ENCODE data around the gene VWA5B2. TPM values are rescaled to one million over a fixed set of nuclear protein-coding genes. Genes with fewer than 3 reads are reported as not detected.
"Not testable (repeated sequence)": the region's sequence is repeated elsewhere in the genome, so short reads cannot be mapped to it uniquely, and the experiment has no call there.

The VWA5B2 gene
- polyA plus RNA-seq, 2 donors: 0.02 to 0.04 TPM

DNA sequence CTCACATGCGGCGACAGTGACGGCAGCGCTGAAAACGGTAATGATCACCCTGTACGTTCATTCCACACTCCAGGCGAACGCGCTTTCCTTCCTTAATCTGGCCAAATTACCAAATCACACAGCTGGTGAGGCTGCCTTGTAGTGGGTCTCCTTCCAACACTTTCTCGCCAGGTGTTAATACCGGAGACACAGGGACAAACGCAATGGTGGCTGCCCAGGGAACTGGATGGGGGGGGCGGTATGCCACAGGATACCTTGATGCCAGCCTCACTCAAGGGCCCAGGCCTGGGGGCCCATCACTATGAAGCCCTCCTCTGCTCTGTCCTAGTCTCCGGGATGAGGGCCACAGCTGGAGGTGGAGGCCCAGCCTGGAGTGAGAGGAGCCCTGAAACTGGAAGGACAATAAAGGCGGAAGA is 33.4 kb downstream of the VWA5B2 start:
- Histone ChIP-seq H3K36me3 (ENCODE audit: control insufficient read depth in 2 of 2, insufficient read depth in 2 of 2, low read length in 1 of 2) (no peaks in the 10 kb centered on the region), H3K9me3 (ENCODE audit: control insufficient read depth in 2 of 2, insufficient read depth in 1 of 2, low read depth in 1 of 2, low read length in 1 of 2) (no peaks in the 10 kb centered on the region), H3K4me1 (ENCODE audit: control insufficient read depth in 2 of 2, insufficient read depth in 2 of 2, low read length in 1 of 2) (peaks cover 17 to 21% of the 10 kb centered on the region in 2 donors), H3K4me3 (ENCODE audit: low read depth in 1 of 2, low read length in 2 of 2) (no peak overlapping the region), H3K27me3 (ENCODE audit: control insufficient read depth in 1 of 2, insufficient read depth in 2 of 2, low read length in 2 of 2) (peaks cover 0 to 13% of the 10 kb centered on the region in 2 donors), H3K27ac (ENCODE audit: low read depth in 2 of 2, low read length in 1 of 2) (no peak overlapping the region)
- 16 to 18% methylated on average over 15 of the region's 15 CpGs for WGBS, 2 donors

- H3K4me3 ChIP-seq (ENCODE audit: low read depth in 1 of 2, low read length in 2 of 2); H3K9me3 ChIP-seq (ENCODE audit: control insufficient read depth in 2 of 2, insufficient read depth in 1 of 2, low read depth in 1 of 2, low read length in 1 of 2); H3K36me3 ChIP-seq (ENCODE audit: control insufficient read depth in 2 of 2, insufficient read depth in 2 of 2, low read length in 1 of 2); H3K27me3 ChIP-seq (ENCODE audit: control insufficient read depth in 1 of 2, insufficient read depth in 2 of 2, low read length in 2 of 2); H3K4me1 ChIP-seq (ENCODE audit: control insufficient read depth in 2 of 2, insufficient read depth in 2 of 2, low read length in 1 of 2); H3K27ac ChIP-seq (ENCODE audit: low read depth in 2 of 2, low read length in 1 of 2): not testable (repeated sequence)
- 87 to 90% methylated on average over 1 of the region's 1 CpG for WGBS, 2 donors
These were observed 37.9 kb downstream of the VWA5B2 start for GRCh38 chr3:184267249-184267648.

DNA sequence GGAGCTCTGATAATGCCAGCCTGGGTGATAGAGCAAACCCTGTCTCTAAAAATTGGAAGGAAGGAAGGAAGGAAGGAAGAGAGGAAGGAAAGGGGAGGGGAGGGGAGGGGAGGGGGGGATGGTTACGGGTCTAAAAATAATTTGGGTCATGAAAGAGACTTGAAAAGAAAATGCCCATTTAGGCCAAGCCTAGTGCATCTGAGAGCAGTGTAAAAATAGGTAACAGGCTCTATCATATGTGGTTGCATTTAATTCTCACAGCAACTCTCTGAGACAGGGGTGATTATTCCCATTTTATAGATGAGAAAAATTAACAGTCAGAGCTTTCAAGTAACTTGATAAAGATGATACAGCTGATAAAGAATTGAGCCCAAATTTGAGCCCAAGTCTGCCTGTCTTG is 42.9 kb downstream of the VWA5B2 start:
- no peaks in the 10 kb centered on the region for H3K9me3 ChIP-seq (ENCODE audit: control insufficient read depth in 2 of 2, insufficient read depth in 1 of 2, low read depth in 1 of 2, low read length in 1 of 2)
- H3K4me3 ChIP-seq (ENCODE audit: low read depth in 1 of 2, low read length in 2 of 2): no peak overlapping the region

DNA sequence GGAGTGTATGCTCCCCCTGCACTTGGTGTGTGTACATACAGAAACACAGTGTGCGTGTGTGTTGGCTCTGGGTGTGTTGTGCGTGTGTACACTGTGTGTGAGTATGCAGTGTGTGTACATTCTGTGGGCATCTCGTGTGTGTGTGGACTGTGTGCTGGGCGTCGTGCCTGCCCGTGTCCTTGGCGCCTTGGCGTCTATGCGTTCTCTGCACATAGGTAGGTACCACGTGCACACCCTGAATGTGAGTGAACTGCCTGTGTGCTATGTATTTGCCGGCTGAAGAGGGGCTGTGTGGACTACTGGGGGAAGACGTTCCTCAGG is 46.0 kb downstream of the VWA5B2 start:
- peaks cover 0 to 10% of the 10 kb centered on the region in 2 donors for H3K27me3 ChIP-seq (ENCODE audit: control insufficient read depth in 1 of 2, insufficient read depth in 2 of 2, low read length in 2 of 2)
- WGBS, 2 donors: 70 to 73% methylated on average over 12 of the region's 12 CpGs

More for the DNA sequence above, 42.9 kb downstream of the VWA5B2 start:
- peaks cover 0 to 10% of the 10 kb centered on the region in 2 donors for H3K27me3 ChIP-seq (ENCODE audit: control insufficient read depth in 1 of 2, insufficient read depth in 2 of 2, low read length in 2 of 2)
- 50 to 57% methylated on average over 1 of the region's 1 CpG for WGBS, 2 donors
- no peaks in the 10 kb centered on the region for H3K4me1 ChIP-seq (ENCODE audit: control insufficient read depth in 2 of 2, insufficient read depth in 2 of 2, low read length in 1 of 2)
- H3K36me3 ChIP-seq (ENCODE audit: control insufficient read depth in 2 of 2, insufficient read depth in 2 of 2, low read length in 1 of 2): no peaks in the 10 kb centered on the region
- H3K27ac ChIP-seq (ENCODE audit: low read depth in 2 of 2, low read length in 1 of 2): no peak overlapping the region

DNA sequence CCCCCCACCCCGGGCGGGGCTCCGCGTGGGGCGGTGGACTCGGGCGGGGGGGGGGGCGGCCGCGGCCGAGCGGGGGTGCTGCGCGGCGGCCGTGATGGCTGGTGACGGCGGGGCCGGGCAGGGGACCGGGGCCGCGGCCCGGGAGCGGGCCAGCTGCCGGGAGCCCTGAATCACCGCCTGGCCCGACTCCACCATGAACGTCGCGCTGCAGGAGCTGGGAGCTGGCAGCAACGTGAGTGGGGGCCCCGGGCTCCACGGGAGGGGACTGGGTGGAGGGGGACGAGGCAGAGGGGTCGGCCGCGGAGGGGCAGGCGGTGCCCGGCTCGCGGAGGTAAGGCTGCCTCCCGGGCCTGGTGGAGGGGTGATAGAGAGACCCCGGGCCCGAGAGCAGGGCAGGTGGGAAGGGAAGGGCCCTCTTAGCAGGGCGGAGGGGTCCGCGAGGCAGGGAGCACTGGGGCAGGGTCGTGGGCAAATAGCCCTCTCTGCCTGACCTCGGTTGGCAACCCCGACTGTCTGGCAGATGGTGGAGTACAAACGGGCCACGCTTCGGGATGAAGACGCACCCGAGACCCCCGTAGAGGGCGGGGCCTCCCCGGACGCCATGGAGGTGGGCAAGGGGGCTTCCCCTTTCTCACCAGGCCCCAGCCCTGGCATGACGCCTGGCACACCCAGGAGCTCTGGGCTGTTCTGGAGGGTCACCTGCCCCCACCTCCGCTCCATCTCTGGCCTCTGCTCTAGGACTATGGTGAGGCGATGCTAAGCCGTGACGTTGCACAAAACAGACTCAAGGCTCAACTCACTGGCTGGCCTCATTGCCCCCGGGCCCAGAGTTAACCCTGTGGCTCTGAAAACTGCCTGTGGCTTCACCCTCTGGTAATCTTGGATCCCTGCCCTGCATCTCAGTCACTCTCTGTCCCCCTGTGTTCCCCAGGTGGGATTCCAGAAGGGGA is 46.9 kb downstream of the VWA5B2 start, which contains the start of gene ECE2:
Gene ECE2 (plus strand): TSS at position 62 of the 950 bp plus-strand sequence. CDS start 132 bp downstream, at position 194.
- Histone ChIP-seq H3K9me3 (ENCODE audit: control insufficient read depth in 2 of 2, insufficient read depth in 1 of 2, low read depth in 1 of 2, low read length in 1 of 2) (no peaks in the 10 kb centered on the region), H3K36me3 (ENCODE audit: control insufficient read depth in 2 of 2, insufficient read depth in 2 of 2, low read length in 1 of 2) (no peaks in the 10 kb centered on the region), H3K27me3 (ENCODE audit: control insufficient read depth in 1 of 2, insufficient read depth in 2 of 2, low read length in 2 of 2) (peaks cover 0 to 10% of the 10 kb centered on the region in 2 donors), H3K27ac (ENCODE audit: low read depth in 2 of 2, low read length in 1 of 2) (no peak within 1 kb of the TSS), H3K4me1 (ENCODE audit: control insufficient read depth in 2 of 2, insufficient read depth in 2 of 2, low read length in 1 of 2) (no peaks in the 10 kb centered on the region), H3K4me3 (ENCODE audit: low read depth in 1 of 2, low read length in 2 of 2) (no peak within 1 kb of the TSS)
- 15 to 21% methylated on average over 46 to 65 of the region's 65 CpGs for WGBS, 2 donors

More for the DNA sequence above, 46.0 kb downstream of the VWA5B2 start:
- no peaks in the 10 kb centered on the region for H3K4me1 ChIP-seq (ENCODE audit: control insufficient read depth in 2 of 2, insufficient read depth in 2 of 2, low read length in 1 of 2)
- no peaks in the 10 kb centered on the region for H3K9me3 ChIP-seq (ENCODE audit: control insufficient read depth in 2 of 2, insufficient read depth in 1 of 2, low read depth in 1 of 2, low read length in 1 of 2)
- H3K4me3 ChIP-seq (ENCODE audit: low read depth in 1 of 2, low read length in 2 of 2): no peak overlapping the region
- H3K36me3 ChIP-seq (ENCODE audit: control insufficient read depth in 2 of 2, insufficient read depth in 2 of 2, low read length in 1 of 2): no peaks in the 10 kb centered on the region
- H3K27ac ChIP-seq (ENCODE audit: low read depth in 2 of 2, low read length in 1 of 2): no peak overlapping the region

GRCh38 chr3:184277366-184277765 is 48.0 kb downstream of the VWA5B2 start:
- Histone ChIP-seq H3K4me1 (ENCODE audit: control insufficient read depth in 2 of 2, insufficient read depth in 2 of 2, low read length in 1 of 2) (no peaks in the 10 kb centered on the region), H3K27ac (ENCODE audit: low read depth in 2 of 2, low read length in 1 of 2) (no peak overlapping the region), H3K4me3 (ENCODE audit: low read depth in 1 of 2, low read length in 2 of 2) (no peak overlapping the region), H3K9me3 (ENCODE audit: control insufficient read depth in 2 of 2, insufficient read depth in 1 of 2, low read depth in 1 of 2, low read length in 1 of 2) (no peaks in the 10 kb centered on the region), H3K27me3 (ENCODE audit: control insufficient read depth in 1 of 2, insufficient read depth in 2 of 2, low read length in 2 of 2) (peaks cover 0 to 10% of the 10 kb centered on the region in 2 donors), H3K36me3 (ENCODE audit: control insufficient read depth in 2 of 2, insufficient read depth in 2 of 2, low read length in 1 of 2) (no peaks in the 10 kb centered on the region)
- WGBS, 2 donors: 90 to 95% methylated on average over 6 of the region's 6 CpGs

- Histone ChIP-seq H3K36me3 (ENCODE audit: control insufficient read depth in 2 of 2, insufficient read depth in 2 of 2, low read length in 1 of 2) (no peaks in the 10 kb centered on the region), H3K4me1 (ENCODE audit: control insufficient read depth in 2 of 2, insufficient read depth in 2 of 2, low read length in 1 of 2) (no peaks in the 10 kb centered on the region), H3K27me3 (ENCODE audit: control insufficient read depth in 1 of 2, insufficient read depth in 2 of 2, low read length in 2 of 2) (no peaks in the 10 kb centered on the region), H3K27ac (ENCODE audit: low read depth in 2 of 2, low read length in 1 of 2) (no peak overlapping the region), H3K4me3 (ENCODE audit: low read depth in 1 of 2, low read length in 2 of 2) (no peak overlapping the region), H3K9me3 (ENCODE audit: control insufficient read depth in 2 of 2, insufficient read depth in 1 of 2, low read depth in 1 of 2, low read length in 1 of 2) (no peaks in the 10 kb centered on the region)
- 83 to 84% methylated on average over 4 of the region's 4 CpGs for WGBS, 2 donors
These were observed 53.6 kb downstream of the VWA5B2 start for GRCh38 chr3:184282941-184283340.

DNA sequence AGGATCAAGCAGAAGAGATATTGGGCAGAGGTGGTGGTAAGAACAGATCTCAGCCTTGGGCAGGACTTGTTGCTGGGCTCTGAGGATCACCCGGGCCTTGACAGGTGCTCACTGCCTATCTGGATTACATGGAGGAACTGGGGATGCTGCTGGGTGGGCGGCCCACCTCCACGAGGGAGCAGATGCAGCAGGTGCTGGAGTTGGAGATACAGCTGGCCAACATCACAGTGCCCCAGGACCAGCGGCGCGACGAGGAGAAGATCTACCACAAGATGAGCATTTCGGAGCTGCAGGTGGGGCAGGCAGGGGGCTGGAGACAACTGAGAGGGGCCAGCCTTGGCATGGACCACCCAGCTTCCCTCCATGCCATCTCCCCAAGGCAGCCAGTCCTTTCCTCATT is 54.3 kb downstream of the VWA5B2 start:
- Histone ChIP-seq H3K4me3 (ENCODE audit: low read depth in 1 of 2, low read length in 2 of 2) (no peak overlapping the region), H3K27me3 (ENCODE audit: control insufficient read depth in 1 of 2, insufficient read depth in 2 of 2, low read length in 2 of 2) (no peaks in the 10 kb centered on the region), H3K36me3 (ENCODE audit: control insufficient read depth in 2 of 2, insufficient read depth in 2 of 2, low read length in 1 of 2) (no peaks in the 10 kb centered on the region), H3K4me1 (ENCODE audit: control insufficient read depth in 2 of 2, insufficient read depth in 2 of 2, low read length in 1 of 2) (no peaks in the 10 kb centered on the region), H3K9me3 (ENCODE audit: control insufficient read depth in 2 of 2, insufficient read depth in 1 of 2, low read depth in 1 of 2, low read length in 1 of 2) (no peaks in the 10 kb centered on the region), H3K27ac (ENCODE audit: low read depth in 2 of 2, low read length in 1 of 2) (no peak overlapping the region)
- 92 to 93% methylated on average over 8 of the region's 8 CpGs for WGBS, 2 donors

DNA sequence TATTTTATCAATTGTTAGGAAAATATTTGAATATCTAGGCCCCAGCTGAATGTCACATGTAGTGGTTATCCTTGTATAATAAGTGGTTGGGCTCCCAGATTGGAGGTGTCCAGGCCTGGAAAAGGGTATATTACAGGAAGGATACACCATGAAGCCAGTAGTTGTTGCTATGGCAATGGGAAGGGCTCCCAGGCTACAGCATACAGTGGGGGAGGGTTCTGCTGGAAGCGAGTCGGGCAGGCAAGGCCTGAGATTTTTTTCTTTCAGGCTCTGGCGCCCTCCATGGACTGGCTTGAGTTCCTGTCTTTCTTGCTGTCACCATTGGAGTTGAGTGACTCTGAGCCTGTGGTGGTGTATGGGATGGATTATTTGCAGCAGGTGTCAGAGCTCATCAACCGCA is 55.3 kb downstream of the VWA5B2 start:
- H3K9me3 ChIP-seq (ENCODE audit: control insufficient read depth in 2 of 2, insufficient read depth in 1 of 2, low read depth in 1 of 2, low read length in 1 of 2): no peaks in the 10 kb centered on the region
- H3K27ac ChIP-seq (ENCODE audit: low read depth in 2 of 2, low read length in 1 of 2): no peak overlapping the region
- no peaks in the 10 kb centered on the region for H3K27me3 ChIP-seq (ENCODE audit: control insufficient read depth in 1 of 2, insufficient read depth in 2 of 2, low read length in 2 of 2)
- H3K4me3 ChIP-seq (ENCODE audit: low read depth in 1 of 2, low read length in 2 of 2): no peak overlapping the region
- no peaks in the 10 kb centered on the region for H3K36me3 ChIP-seq (ENCODE audit: control insufficient read depth in 2 of 2, insufficient read depth in 2 of 2, low read length in 1 of 2)
- no peaks in the 10 kb centered on the region for H3K4me1 ChIP-seq (ENCODE audit: control insufficient read depth in 2 of 2, insufficient read depth in 2 of 2, low read length in 1 of 2)
- 26 to 27% methylated on average over 4 of the region's 4 CpGs for WGBS, 2 donors

Measured in esophagus (tissue), 2 donors.